Trophoblast cell (in vitro differentiated cells and primary cell): ENCODE measurements around the gene BMPER.
A peak's percentile ranks its signal among the peaks of the same experiment; 100 is the strongest.

ENCODE experiments used
- DNase-seq, 2 donors: peaks; one replicate each; pipeline ENCODE4 v3.0.0-alpha.2; 2016
- H2AFZ ChIP-seq: 2 replicates; pipeline ENCODE4 v1.6.1; 2013; ENCODE audit warnings: low read length, moderate library complexity, mild to moderate bottlenecking; ENCODE audit not compliant: insufficient read depth, poor library complexity
- H2AK5ac ChIP-seq: 2 replicates; pipeline ENCODE4 v1.6.1; 2013; ENCODE audit warnings: mild to moderate bottlenecking, low read length
- H2BK120ac ChIP-seq: 2 replicates; pipeline ENCODE4 v1.6.1; 2013; ENCODE audit warnings: low read length, mild to moderate bottlenecking, moderate library complexity; ENCODE audit not compliant: insufficient read depth, poor library complexity
- H2BK12ac ChIP-seq: 2 replicates; pipeline ENCODE4 v1.6.1; 2013; ENCODE audit warnings: mild to moderate bottlenecking, low read length, moderate library complexity
- H2BK5ac ChIP-seq: 2 replicates; pipeline ENCODE4 v1.6.1; 2013; ENCODE audit warnings: low read length, low read depth, moderate library complexity, mild to moderate bottlenecking; ENCODE audit not compliant: poor library complexity
- H3K14ac ChIP-seq: 2 replicates; pipeline ENCODE4 v1.6.1; 2013; ENCODE audit warnings: mild to moderate bottlenecking, low read length
- H3K18ac ChIP-seq: 2 replicates; pipeline ENCODE4 v1.6.1; 2013; ENCODE audit warnings: mild to moderate bottlenecking, low read length
- H3K23ac ChIP-seq: 2 replicates; pipeline ENCODE4 v1.6.1; 2013; ENCODE audit warnings: low read length
- H3K27ac ChIP-seq: 2 replicates; pipeline ENCODE4 v1.5.1; 2013; ENCODE audit warnings: low read depth, mild to moderate bottlenecking, inconsistent platforms, low read length, moderate library complexity
- H3K27me3 ChIP-seq: 2 replicates; pipeline ENCODE4 v1.6.1; 2013; ENCODE audit warnings: inconsistent platforms, mild to moderate bottlenecking, low read length, moderate library complexity; ENCODE audit not compliant: insufficient read depth
- H3K36me3 ChIP-seq, 2 experiments: 1 replicate in 1 of 2; 2 replicates in 1 of 2; pipeline ENCODE4 v1.6.1; 2013; ENCODE audit warnings: low read length in 2 of 2, mild to moderate bottlenecking in 2 of 2, moderate library complexity in 1 of 2; ENCODE audit not compliant: insufficient read depth in 2 of 2, control insufficient read depth in 1 of 2
- H3K4ac ChIP-seq: 2 replicates; pipeline ENCODE4 v1.6.1; 2013; ENCODE audit warnings: low read depth, mild to moderate bottlenecking, low read length, moderate library complexity
- H3K4me1 ChIP-seq, 2 experiments: 1 replicate in 1 of 2; 2 replicates in 1 of 2; pipeline ENCODE4 v1.6.1; 2013; ENCODE audit warnings: low read length in 2 of 2, mild to moderate bottlenecking in 2 of 2, moderate library complexity in 1 of 2; ENCODE audit not compliant: insufficient read depth in 2 of 2, control insufficient read depth in 1 of 2
- H3K4me2 ChIP-seq: 2 replicates; pipeline ENCODE4 v1.6.1; 2013; ENCODE audit warnings: inconsistent platforms, mild to moderate bottlenecking, low read length, moderate library complexity
- H3K4me3 ChIP-seq: 2 replicates; pipeline ENCODE4 v1.5.1; 2013; ENCODE audit warnings: mild to moderate bottlenecking, low read depth, low read length, inconsistent platforms
- H3K79me1 ChIP-seq: one replicate; pipeline ENCODE4 v1.6.1; 2013; ENCODE audit warnings: low read length
- H3K79me2 ChIP-seq: 2 replicates; pipeline ENCODE4 v1.6.1; 2013; ENCODE audit warnings: low read length, mild to moderate bottlenecking; ENCODE audit not compliant: control insufficient read depth, insufficient read depth, poor library complexity
- H3K9ac ChIP-seq: 2 replicates; pipeline ENCODE4 v1.6.1; 2013; ENCODE audit warnings: mild to moderate bottlenecking, low read length
- H3K9me3 ChIP-seq: 2 replicates; pipeline ENCODE4 v1.6.1; 2013; ENCODE audit warnings: low read depth, mild to moderate bottlenecking, control low read depth, inconsistent platforms, low read length; ENCODE audit not compliant: insufficient read depth
- H4K12ac ChIP-seq: 2 replicates; pipeline ENCODE4 v1.6.1; 2013; ENCODE audit warnings: low read depth, mild to moderate bottlenecking, low read length, moderate library complexity
- H4K8ac ChIP-seq: 2 replicates; pipeline ENCODE4 v1.6.1; 2013; ENCODE audit warnings: low read depth, mild to moderate bottlenecking, low read length, moderate library complexity
- H4K91ac ChIP-seq: one replicate; pipeline ENCODE4 v1.6.1; 2013; ENCODE audit warnings: low read depth, mild to moderate bottlenecking, low read length, moderate library complexity
- WGBS: extraction: QIAGEN DNeasy Blood & Tissue Kit; methylation state at CpG from one replicate; pipeline ENCODE4 v1.1.7; 2013; ENCODE audit warnings: missing lambda C conversion rate; ENCODE audit not compliant: insufficient read length, insufficient coverage; ENCODE audit errors: extremely low coverage; 5-methylcytosine and 5-hydroxymethylcytosine counted together

BMPER gene

GRCh38 chr7:34198231-34198641, 292.9 kb downstream of the BMPER start:
- H2AFZ ChIP-seq = no peak overlapping the region
- no peaks in the 10 kb centered on the region for H3K79me1 ChIP-seq
- H2BK12ac ChIP-seq = no peak overlapping the region
- H3K9me3 ChIP-seq = no peaks in the 10 kb centered on the region
- H2BK120ac ChIP-seq = no peak overlapping the region
- no peak overlapping the region for H3K23ac ChIP-seq
- H2BK5ac ChIP-seq = no peak overlapping the region
- peak; percentile 41 to 55 for DNase-seq
- no peak overlapping the region for H3K14ac ChIP-seq
- H3K4me2 ChIP-seq = no peak overlapping the region
- H3K18ac ChIP-seq = no peak overlapping the region
- no CpG with 5 or more reads among the region's 1 CpG for WGBS
- no peak overlapping the region for H3K9ac ChIP-seq
- no peaks in the 10 kb centered on the region for H3K36me3 ChIP-seq
- peaks cover 0 to 5% of the 10 kb centered on the region in 2 experiments for H3K4me1 ChIP-seq
- H3K79me2 ChIP-seq = no peaks in the 10 kb centered on the region
- H3K27me3 ChIP-seq = no peaks in the 10 kb centered on the region
- no peak overlapping the region for H4K8ac ChIP-seq
- no peak overlapping the region for H4K12ac ChIP-seq
- no peak overlapping the region for H3K4me3 ChIP-seq
- H2AK5ac ChIP-seq = no peak overlapping the region
- no peak overlapping the region for H3K27ac ChIP-seq
- H3K4ac ChIP-seq = no peak overlapping the region
- no peak overlapping the region for H4K91ac ChIP-seq
